GM18870 (cell line): ENCODE measurements around the gene KLHDC10.
"Not testable (repeated sequence)": the region's sequence is repeated elsewhere in the genome, so short reads cannot be mapped to it uniquely, and the experiment has no call there.

Experiments used
- ATAC-seq: cut with Tn5 transposase; IDR thresholded peaks from one replicate; pipeline ENCODE4 v1.9.1; 2021; ENCODE audit warnings: moderate library complexity; ENCODE audit not compliant: unreplicated experiment

Gene KLHDC10

GRCh38 chr7:130079846-130080394 is 9.6 kb downstream of the KLHDC10 start:
- ATAC-seq = no peak

DNA sequence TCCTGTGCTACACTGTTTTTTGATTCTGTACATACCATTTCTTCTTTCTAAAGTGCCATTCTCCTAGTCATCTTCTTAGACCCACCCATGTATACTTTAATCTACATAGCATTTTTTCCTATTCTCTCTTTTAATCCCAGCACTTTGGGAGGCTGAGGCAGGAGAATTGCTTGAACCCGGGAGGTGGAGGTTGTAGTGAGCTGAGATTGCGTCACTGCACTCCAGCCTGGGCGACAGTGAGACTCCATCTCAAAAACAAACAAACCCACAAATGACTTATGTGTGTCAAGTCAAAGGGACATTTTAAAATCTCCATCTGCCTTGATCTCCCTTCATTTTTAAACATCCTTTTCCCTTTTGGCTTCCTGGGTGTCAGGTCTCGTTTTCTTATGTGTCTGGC is 13.2 kb downstream of the KLHDC10 start:
- not testable (repeated sequence) for ATAC-seq

DNA sequence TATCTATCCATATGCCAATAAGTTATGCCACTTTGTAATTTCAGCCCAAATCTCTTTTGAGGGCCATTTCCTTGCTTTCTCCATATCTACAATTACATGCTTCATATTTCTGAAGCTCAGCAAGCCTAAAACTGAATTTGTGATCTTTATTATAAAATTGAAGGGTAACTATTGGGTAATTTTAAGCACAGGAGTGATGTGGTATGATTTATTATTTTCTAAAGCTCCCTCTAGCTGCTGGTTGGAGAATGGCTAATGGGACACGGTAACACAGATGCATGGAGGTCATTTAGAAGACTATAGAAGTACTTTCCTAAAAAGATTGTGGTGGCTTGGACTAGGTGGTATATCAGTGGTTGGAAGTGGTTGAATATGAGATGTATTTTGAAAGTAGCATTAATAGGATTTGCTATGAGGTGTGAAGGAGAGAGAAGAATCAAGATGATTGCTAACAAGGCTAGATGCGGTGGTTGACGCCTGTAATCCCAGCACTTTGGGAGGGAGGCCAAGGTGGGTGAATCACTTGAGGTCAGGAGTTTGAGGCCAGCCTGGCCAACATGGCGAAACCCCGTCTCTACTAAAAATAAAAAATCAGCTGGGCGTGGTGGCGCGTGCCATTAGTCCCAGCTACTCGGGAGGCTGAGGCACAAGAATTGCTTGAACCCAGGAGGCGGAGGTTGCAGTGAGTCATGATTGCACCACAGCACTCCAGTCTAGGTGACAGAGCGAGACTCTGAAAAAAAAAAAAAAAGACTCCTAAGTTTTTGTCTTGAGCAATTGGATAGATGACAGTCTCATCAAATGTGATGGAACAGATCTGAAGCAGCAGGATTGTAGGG is 13.9 kb downstream of the KLHDC10 start:
- ATAC-seq = no peak

GRCh38 chr7:130085235-130085634 is 14.9 kb downstream of the KLHDC10 start:
- ATAC-seq = not testable (repeated sequence)

GRCh38 chr7:130086938-130087337 is 16.6 kb downstream of the KLHDC10 start:
- ATAC-seq = no peak

- ATAC-seq = no peak
These were observed 17.0 kb downstream of the KLHDC10 start for GRCh38 chr7:130087364-130087763.

DNA sequence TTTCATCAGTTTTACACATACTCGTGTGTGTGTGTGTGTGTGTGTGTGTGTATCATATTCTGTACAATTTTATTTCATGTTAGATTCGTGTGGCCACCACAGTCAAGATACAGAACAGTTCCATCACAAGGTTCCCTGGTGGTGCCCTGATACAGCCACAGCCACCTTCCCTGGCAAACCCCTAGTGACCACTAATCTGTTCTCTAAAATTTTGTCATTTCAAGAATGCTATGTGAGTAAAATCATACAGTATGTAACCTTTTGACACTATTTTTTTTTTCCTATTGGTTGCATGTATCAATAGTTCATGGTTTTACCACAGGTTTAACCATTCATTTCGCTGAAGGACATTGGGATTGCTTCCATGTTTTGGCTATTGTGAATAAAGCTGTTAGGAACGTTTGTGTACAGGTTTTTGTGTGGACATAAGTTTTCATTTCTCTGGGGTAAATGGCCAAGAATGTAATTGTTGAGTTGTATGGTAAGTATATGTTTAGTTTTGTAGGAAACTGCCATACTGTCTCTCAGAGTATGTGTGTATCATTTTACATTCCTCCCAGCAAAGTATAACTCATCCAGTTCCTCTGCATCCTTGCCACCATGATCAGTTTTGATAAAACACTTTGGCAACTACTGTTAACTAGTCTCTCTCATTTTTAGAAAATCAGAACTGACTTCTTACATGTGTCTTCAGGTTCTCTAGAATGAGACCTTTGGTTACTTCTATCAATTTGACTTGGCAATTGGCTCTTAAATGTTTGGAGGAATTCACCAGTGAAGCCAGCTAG is 20.6 kb downstream of the KLHDC10 start:
- ATAC-seq = peak; percentile 71

GRCh38 chr7:130091999-130092398 is 21.7 kb downstream of the KLHDC10 start:
- no peak for ATAC-seq

- ATAC-seq = no peak
These were observed 22.3 kb downstream of the KLHDC10 start for GRCh38 chr7:130092598-130092997.

DNA sequence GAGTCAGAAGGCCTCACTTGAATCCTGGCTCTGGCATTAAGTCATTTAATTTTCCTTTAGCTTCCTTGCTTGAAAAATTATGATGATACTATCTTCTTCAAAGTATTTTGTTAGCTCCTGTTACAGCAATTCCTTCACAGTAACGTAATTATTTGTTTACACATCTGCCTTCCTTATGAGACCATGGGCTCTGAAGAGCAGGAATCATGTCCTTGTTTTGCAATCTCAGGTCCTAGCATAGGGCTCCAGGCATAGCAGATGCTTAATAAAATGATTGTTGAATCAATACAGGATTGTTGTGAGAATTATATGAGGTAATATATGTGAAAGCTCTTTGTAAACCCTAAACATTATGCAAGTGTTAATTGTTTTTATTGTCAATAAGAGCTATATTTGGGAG is 25.5 kb downstream of the KLHDC10 start:
- ATAC-seq = no peak

DNA sequence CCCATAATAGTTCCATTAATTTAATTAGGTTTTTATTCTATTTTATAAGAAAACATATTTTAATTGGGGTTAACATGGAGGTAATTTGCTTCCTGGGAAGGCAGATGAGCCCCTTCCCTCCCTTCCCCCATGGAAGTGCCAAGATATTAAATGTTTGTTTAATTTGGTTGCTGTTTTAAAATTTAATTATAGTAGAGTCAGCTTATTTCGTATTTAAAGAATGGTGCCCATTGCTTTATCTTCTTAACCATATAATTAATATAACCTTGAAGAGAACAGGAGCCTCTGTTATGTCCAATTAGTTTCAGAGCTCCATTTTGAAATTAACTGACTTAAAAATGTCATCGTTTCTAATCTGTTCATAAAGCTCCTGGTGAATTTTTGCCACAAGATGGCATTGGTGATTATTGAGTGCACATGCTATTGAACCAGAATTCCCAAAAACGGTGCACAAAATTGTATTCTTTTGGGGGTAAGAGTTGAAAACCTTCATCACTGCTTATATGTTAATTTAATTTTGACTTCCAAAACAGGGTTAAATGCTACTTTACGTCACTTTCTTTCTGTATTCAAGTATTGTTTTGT is 26.0 kb downstream of the KLHDC10 start:
- no peak for ATAC-seq

DNA sequence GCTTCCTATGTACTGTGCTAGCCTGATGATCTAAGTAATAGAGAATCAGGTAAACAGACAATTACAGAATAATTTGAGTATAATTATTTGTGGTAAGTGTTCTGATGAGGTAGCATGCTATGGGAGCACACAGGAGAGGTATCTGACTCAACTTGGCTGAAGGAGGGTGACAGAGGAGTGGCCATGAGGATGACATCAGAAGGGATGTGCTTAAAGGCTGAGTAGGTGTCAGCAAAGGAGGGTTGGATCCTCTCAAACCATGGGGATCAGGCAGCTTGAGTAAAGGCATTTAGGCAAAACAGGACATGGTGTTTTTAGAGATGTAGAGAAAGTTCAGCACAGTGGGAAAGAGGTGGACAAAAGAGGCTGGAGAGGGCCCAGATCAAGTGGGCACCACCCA is 29.0 kb downstream of the KLHDC10 start:
- no peak for ATAC-seq

GRCh38 chr7:130102588-130102987 is 32.3 kb downstream of the KLHDC10 start:
- ATAC-seq = no peak

GRCh38 chr7:130107949-130108674 is 37.8 kb downstream of the KLHDC10 start:
- no peak for ATAC-seq

DNA sequence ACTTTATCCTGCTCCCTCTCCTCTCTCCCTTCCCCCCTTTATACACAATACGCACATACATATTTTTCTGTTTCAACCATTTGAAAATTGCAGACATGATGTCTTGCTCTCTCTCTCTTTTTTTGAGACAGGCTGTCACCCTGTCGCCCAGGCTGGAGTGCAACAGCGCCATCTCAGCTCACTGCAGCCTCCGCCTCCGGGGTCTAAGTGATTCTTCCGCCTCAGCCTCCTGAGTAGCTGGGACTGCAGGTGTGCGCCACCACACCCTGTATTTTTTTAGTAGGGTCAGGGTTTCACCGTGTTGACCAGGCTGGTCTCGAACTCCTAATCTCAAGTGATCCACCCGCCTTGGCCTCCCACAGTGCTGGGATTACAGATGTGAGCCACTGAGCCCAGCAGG is 38.5 kb downstream of the KLHDC10 start:
- ATAC-seq = no peak

GRCh38 chr7:130112093-130112492 is 41.8 kb downstream of the KLHDC10 start:
- no peak for ATAC-seq

- no peak for ATAC-seq
These were observed 42.5 kb downstream of the KLHDC10 start for GRCh38 chr7:130112662-130113425.

GRCh38 chr7:130113426-130113805 is 43.1 kb downstream of the KLHDC10 start:
- not testable (repeated sequence) for ATAC-seq

- no peak for ATAC-seq
These were observed 43.6 kb downstream of the KLHDC10 start for GRCh38 chr7:130113887-130114286.

DNA sequence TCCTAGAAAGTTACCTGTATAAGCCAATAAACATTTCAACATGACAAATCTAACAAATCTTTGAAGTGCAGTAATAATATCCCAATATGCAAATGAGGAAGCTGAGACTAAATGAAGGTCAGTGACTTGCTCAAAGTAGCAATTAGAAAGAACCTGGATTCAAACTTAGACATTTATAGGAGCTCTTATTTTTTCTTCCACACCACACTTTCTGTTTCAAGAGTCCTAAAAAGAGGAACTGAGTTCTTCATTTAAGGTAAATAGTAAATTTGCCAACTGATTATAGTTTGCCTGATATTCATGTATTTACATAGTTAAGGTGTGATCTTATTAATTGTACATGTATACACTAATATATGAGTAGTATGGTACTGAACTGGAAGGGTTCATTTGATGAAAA is 44.0 kb downstream of the KLHDC10 start:
- ATAC-seq = peak; percentile 57
